ENCODE data around the gene CDH5.
"Not testable (repeated sequence)": the region's sequence is repeated elsewhere in the genome, so short reads cannot be mapped to it uniquely, and the experiment has no call there.

Gene CDH5

GRCh38 chr16:66435896-66436295, 69.4 kb downstream of the CDH5 start:
- no peak for DNase-seq (ENCODE audit: low spot score)

GRCh38 chr16:66437391-66437945, 71.0 kb downstream of the CDH5 start:
- no peak for DNase-seq (ENCODE audit: low spot score)

- no peak for DNase-seq (ENCODE audit: low spot score)
Measured at GRCh38 chr16:66438536-66438935, 72.0 kb downstream of the CDH5 start.

GRCh38 chr16:66439051-66439730, 72.7 kb downstream of the CDH5 start:
- DNase-seq (ENCODE audit: low spot score): no peak

DNA sequence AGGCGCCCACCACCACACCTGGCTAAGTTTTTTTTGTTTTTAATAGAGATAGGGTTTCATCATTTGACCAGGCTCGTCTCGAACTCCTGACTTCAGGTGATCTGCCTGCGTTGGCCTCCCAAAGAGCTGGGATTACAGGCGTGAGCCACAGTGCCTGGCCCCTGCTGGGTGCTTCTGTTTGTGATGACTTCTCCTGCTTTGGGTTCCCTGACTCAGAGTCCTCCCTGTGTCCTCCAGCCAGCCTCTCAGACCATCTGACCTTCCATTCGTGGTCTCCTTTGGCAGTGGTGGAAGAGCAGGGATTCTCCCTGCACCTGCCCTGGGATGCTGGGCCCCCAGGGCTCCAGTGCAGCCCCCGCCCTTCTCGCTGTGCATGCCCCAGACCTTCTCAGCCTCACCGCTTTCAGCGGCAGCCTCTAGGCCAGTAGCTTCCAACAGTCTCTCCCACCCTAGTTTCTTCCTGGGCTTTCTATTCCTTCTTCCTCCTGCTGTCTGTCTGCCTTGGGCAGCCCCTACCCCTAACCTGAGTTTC, 73.8 kb downstream of the CDH5 start:
- DNase-seq (ENCODE audit: low spot score): no peak

GRCh38 chr16:66440970-66441369, 74.5 kb downstream of the CDH5 start:
- no peak for DNase-seq (ENCODE audit: low spot score)

GRCh38 chr16:66441586-66442375, 75.3 kb downstream of the CDH5 start:
- DNase-seq (ENCODE audit: low spot score): no peak

GRCh38 chr16:66442502-66443268, 76.2 kb downstream of the CDH5 start:
- DNase-seq (ENCODE audit: low spot score): no peak

- DNase-seq (ENCODE audit: low spot score): no peak
Measured at GRCh38 chr16:66443269-66443652, 76.8 kb downstream of the CDH5 start.

DNA sequence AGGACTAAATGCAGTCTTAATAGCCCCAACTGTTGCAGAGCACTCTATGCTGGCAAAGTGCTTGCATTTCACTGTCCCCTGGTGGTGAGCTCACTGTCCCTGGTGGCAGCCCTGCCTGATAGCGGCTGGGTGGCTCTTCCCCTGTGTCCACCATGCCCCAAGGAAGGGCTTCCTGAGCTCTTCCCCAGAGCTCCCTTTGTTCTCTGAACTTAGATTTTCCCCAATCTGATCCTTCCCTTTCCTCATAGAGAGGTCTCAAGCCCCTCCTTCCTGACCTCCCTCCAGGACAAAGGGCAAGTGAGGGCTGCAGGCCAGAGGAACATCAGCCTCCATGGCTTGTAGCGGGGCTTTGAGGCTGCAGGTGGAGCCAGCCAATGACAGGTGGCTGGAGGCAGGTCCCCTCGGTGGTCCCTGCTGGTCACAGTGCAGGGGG, 77.6 kb downstream of the CDH5 start:
- DNase-seq (ENCODE audit: low spot score): no peak

- no peak for DNase-seq (ENCODE audit: low spot score)
Measured at GRCh38 chr16:66446737-66447136, 80.2 kb downstream of the CDH5 start.

DNA sequence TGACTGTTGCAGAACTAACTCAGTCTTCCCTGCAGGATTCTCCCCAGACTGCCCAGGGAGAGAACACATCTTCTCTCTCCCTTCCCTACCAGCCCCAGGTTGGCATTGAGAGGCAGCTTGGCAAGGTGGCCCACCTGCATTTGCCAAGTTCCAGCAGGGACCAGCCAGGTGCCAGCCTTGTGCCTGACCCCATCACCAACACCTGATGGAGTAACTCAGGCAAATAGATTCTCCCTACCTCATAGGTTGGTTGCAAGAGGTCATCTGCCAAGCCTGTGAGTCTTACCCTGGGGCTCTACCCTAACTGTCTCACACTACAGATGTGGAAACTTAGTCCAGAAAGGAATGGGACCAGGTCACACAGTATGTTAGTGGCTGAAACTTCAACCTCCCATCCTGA, 81.0 kb downstream of the CDH5 start:
- no peak for DNase-seq (ENCODE audit: low spot score)

DNA sequence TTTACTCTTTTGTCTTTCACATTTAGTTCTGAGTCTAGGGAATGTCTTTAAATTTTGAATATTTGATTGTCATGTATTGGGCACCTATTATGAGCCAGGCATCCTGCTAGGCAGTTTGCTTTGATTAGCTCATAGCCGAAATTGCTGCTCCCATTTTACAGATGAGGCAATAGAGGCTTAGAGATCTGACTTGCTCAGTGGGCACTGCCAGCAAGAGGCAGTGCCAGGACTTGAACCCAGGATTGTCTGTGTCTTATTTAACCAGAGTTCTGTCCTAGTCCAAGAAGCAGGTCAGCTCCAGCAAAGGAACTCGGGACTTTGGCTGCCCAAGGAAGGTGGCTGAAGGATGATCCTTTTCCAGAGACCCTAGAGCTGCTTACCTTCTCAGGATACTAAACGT, 85.1 kb downstream of the CDH5 start:
- no peak for DNase-seq (ENCODE audit: low spot score)

- not testable (repeated sequence) for DNase-seq (ENCODE audit: low spot score)
Measured at GRCh38 chr16:66453230-66453629, 86.7 kb downstream of the CDH5 start.

Data from SK-N-DZ (cell line).